Measurements from ENCODE around the gene FAM120A.

The FAM120A gene

GRCh38 chr9:93612052-93612795, 160.7 kb downstream of the FAM120A start:
- no peak for FAIRE-seq

GRCh38 chr9:93612796-93613154, 161.3 kb downstream of the FAM120A start:
- DNase-seq (ENCODE audit: insufficient read length, low spot score) = no peak
- no peak for FAIRE-seq

More at GRCh38 chr9:93612052-93612795, 160.7 kb downstream of the FAM120A start:
- DNase-seq (ENCODE audit: insufficient read length, low spot score) = no peak

- FAIRE-seq (no peak), DNase-seq (ENCODE audit: insufficient read length, low spot score) (no peak)
Measured at GRCh38 chr9:93613174-93613573, 161.7 kb downstream of the FAM120A start.

- no peak for FAIRE-seq
- DNase-seq (ENCODE audit: insufficient read length, low spot score) = no peak
Measured at GRCh38 chr9:93613791-93614190, 162.3 kb downstream of the FAM120A start.

- FAIRE-seq = no peak
- DNase-seq (ENCODE audit: insufficient read length, low spot score) = no peak
Measured at GRCh38 chr9:93614830-93615468, 163.5 kb downstream of the FAM120A start.
